AG09319 (cell line): Measurements from ENCODE around the gene SF3B2.
"Not testable (repeated sequence)": the region's sequence is repeated elsewhere in the genome, so short reads cannot be mapped to it uniquely, and the experiment has no call there.

Source experiments
- DNase-seq: peaks from one replicate; pipeline ENCODE4 v3.0.0-alpha.2; 2010; ENCODE audit warnings: low read depth; ENCODE audit errors: extremely low read depth
- CTCF ChIP-seq: IDR thresholded peaks from 2 replicates; pipeline ENCODE4 v1.5.1; 2011; ENCODE audit warnings: low read depth, mild to moderate bottlenecking, inconsistent platforms, low read length, moderate library complexity

Gene SF3B2

GRCh38 chr11:66072518-66072917, 20.4 kb downstream of the SF3B2 start:
- no peak for DNase-seq
- no peak for TF ChIP-seq CTCF

- no peak for DNase-seq
- TF ChIP-seq CTCF = no peak
These were observed 21.5 kb downstream of the SF3B2 start for GRCh38 chr11:66073669-66074068.

- TF ChIP-seq CTCF = no peak
- no peak for DNase-seq
These were observed 23.1 kb downstream of the SF3B2 start for GRCh38 chr11:66075273-66075672.

DNA sequence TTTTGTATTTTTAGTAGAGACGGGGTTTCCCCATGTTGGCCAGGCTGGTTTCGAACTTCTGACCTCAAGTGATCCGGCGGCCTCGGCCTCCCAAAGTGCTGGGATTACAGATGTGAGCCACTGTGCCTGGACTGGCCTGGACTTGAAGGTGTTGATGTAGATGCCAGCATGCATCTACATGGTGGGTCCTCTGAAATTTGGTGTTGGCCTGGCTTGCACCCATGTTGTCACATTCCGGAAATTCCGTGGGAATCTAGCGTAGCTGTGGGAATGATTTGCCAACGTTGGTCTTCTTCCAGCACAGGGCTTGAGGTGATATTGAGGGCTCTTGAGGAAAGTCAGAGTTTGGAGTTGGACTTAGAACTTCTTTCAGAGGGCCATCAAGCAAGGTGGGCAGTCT, 24.4 kb downstream of the SF3B2 start:
- no peak for TF ChIP-seq CTCF
- DNase-seq = no peak

- no peak for TF ChIP-seq CTCF
- no peak for DNase-seq
These were observed 25.8 kb downstream of the SF3B2 start for GRCh38 chr11:66077927-66078326.

DNA sequence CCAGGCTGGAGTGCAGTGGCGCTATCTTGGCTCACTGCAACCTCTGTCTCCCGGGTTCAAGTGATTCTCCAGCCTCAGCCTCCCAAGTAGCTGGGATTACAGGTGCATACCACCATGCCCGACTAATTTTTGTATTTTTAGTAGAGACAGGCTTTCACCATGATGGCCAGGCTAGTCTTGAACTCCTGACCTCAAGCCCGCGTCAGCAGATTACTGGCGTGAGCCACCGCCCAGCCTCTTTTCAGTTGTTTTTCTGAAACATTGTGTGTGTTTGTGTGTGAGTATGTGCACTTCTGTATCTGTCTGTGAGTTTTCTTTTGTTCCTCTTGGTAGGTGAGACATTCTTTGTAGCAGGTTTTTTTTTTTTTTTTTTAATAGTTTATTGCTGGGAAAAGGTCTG, 26.8 kb downstream of the SF3B2 start:
- not testable (repeated sequence) for DNase-seq

GRCh38 chr11:66080055-66080817, 28.1 kb downstream of the SF3B2 start:
- TF ChIP-seq CTCF = no peak
- DNase-seq = peak; percentile 57

- TF ChIP-seq CTCF = no peak
- no peak for DNase-seq
These were observed 29.3 kb downstream of the SF3B2 start for GRCh38 chr11:66081505-66081904.
